ENCODE results near the gene GALNT8. TPM values are rescaled to one million over a fixed set of nuclear protein-coding genes. Genes with fewer than 3 reads are reported as not detected.

GALNT8 gene
- total RNA-seq, result under 0.01 and 0.18 TPM in 2 replicates

GRCh38 chr12:4719821-4720636 lies at the start of gene GALNT8:
Gene GALNT8, plus strand, starts transcription at chr12:4720400. Its CDS starts 278 bp downstream, at chr12:4720678.

Other genes starting within 250 kb of the GALNT8 start
- 1.3 and 1.7 TPM in 2 replicates for gene RAD51AP1, start 181.5 kb upstream of the GALNT8 start, total RNA-seq
- 71.7 and 85.3 TPM in 2 replicates for gene DYRK4, start 158.2 kb upstream of the GALNT8 start, total RNA-seq
- gene AKAP3, start 71.3 kb upstream of the GALNT8 start, total RNA-seq, result 0.85 and 1.5 TPM in 2 replicates
- 31.7 and 33.7 TPM in 2 replicates for gene NDUFA9, start 71.3 kb upstream of the GALNT8 start, total RNA-seq
- gene KCNA1, start 189.5 kb downstream of the GALNT8 start, total RNA-seq, result under 0.01 TPM in 1 of 2 replicates, not detected in the other

Data from smooth muscle cell of bladder (primary cell).